ENCODE data around the gene PITPNB.

PITPNB gene

DNA sequence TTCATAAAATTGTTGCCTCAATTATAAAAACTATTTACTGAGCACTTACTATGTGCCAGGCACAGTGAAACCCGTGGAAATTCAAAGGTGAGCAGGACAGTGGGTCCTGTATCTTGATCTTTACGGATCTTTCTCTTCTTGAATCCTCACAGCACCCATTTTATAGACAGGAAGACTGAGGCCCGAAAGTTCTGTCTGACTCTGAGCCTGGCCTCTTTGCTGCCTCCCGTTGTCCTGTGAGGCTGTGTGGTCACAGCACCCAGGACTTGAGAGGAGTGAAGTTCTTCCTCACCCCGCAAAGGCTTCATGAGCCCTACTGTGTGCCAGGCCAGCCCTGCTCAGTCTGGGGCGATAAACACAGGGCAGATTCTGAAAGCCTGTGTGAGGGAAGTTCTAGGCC, 104.1 kb downstream of the PITPNB start:
- TF ChIP-seq, protein P1, sequence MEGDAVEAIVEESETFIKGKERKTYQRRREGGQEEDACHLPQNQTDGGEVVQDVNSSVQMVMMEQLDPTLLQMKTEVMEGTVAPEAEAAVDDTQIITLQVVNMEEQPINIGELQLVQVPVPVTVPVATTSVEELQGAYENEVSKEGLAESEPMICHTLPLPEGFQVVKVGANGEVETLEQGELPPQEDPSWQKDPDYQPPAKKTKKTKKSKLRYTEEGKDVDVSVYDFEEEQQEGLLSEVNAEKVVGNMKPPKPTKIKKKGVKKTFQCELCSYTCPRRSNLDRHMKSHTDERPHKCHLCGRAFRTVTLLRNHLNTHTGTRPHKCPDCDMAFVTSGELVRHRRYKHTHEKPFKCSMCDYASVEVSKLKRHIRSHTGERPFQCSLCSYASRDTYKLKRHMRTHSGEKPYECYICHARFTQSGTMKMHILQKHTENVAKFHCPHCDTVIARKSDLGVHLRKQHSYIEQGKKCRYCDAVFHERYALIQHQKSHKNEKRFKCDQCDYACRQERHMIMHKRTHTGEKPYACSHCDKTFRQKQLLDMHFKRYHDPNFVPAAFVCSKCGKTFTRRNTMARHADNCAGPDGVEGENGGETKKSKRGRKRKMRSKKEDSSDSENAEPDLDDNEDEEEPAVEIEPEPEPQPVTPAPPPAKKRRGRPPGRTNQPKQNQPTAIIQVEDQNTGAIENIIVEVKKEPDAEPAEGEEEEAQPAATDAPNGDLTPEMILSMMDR (IDR thresholded peaks at IDR 0.05; ENCODE audit: low read depth, low read length, poor library complexity, severe bottlenecking), result no peak
- no peak for TF ChIP-seq EZH2phosphoT487 (IDR thresholded peaks at IDR 0.05; ENCODE audit: borderline replicate concordance, low read length)
- Histone ChIP-seq H3K36me3 (ENCODE audit: control insufficient read depth, low read length) (no peaks in the 10 kb centered on the region), H3F3A (ENCODE audit: control insufficient read depth, insufficient read depth) (no peaks in the 10 kb centered on the region), H3K9me3 (ENCODE audit: control insufficient read depth, insufficient read depth, low read length) (no peaks in the 10 kb centered on the region), H3K27ac (ENCODE audit: low read depth, low read length) (no peak overlapping the region), H3K4me1 (ENCODE audit: control insufficient read depth, low read length) (no peaks in the 10 kb centered on the region), H3K9me2 (replicated peaks; ENCODE audit: control insufficient read depth, low read length) (no peaks in the 10 kb centered on the region), H3K4me2 (ENCODE audit: low read length) (no peak overlapping the region), H3K79me2 (ENCODE audit: control insufficient read depth, low read length) (no peaks in the 10 kb centered on the region), H3K4me3 (ENCODE audit: low read length) (no peak overlapping the region), H4K20me1 (ENCODE audit: control insufficient read depth, insufficient read depth, low read depth, low read length) (no peaks in the 10 kb centered on the region), H3K27me3 (ENCODE audit: control insufficient read depth, low read length) (no peaks in the 10 kb centered on the region)

DNA sequence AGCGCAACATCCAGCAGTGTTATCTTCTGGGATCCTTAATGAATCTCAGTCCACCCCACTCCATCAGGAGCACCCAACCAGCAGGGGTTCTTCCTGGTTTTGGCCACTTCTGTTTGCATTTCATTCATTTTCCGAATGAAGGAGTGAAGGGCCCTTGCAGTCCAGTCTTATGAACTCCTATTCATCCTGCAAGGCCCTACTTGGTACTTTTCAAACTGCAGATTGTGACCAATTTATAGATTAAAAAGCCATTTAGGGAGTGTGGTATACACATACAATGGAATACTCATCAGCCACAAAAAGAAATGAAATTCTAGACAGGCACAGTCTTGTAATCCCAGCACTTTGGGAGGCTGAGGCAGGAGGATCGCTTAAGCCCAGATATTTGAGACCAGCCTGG, 107.3 kb downstream of the PITPNB start:
- Histone ChIP-seq H3F3A (ENCODE audit: control insufficient read depth, insufficient read depth) (no peaks in the 10 kb centered on the region), H3K9me3 (ENCODE audit: control insufficient read depth, insufficient read depth, low read length) (no peaks in the 10 kb centered on the region), H3K27ac (ENCODE audit: low read depth, low read length) (no peak overlapping the region), H4K20me1 (ENCODE audit: control insufficient read depth, insufficient read depth, low read depth, low read length) (no peaks in the 10 kb centered on the region), H3K9me2 (replicated peaks; ENCODE audit: control insufficient read depth, low read length) (no peaks in the 10 kb centered on the region), H3K4me1 (ENCODE audit: control insufficient read depth, low read length) (no peaks in the 10 kb centered on the region), H3K4me2 (ENCODE audit: low read length) (no peak overlapping the region), H3K27me3 (ENCODE audit: control insufficient read depth, low read length) (no peaks in the 10 kb centered on the region), H3K79me2 (ENCODE audit: control insufficient read depth, low read length) (no peaks in the 10 kb centered on the region), H3K4me3 (ENCODE audit: low read length) (no peak overlapping the region), H3K36me3 (ENCODE audit: control insufficient read depth, low read length) (no peaks in the 10 kb centered on the region)
- no peak for TF ChIP-seq EZH2phosphoT487 (IDR thresholded peaks at IDR 0.05; ENCODE audit: borderline replicate concordance, low read length)
- TF ChIP-seq, protein P1 (IDR thresholded peaks at IDR 0.05; ENCODE audit: low read depth, low read length, poor library complexity, severe bottlenecking), result no peak

DNA sequence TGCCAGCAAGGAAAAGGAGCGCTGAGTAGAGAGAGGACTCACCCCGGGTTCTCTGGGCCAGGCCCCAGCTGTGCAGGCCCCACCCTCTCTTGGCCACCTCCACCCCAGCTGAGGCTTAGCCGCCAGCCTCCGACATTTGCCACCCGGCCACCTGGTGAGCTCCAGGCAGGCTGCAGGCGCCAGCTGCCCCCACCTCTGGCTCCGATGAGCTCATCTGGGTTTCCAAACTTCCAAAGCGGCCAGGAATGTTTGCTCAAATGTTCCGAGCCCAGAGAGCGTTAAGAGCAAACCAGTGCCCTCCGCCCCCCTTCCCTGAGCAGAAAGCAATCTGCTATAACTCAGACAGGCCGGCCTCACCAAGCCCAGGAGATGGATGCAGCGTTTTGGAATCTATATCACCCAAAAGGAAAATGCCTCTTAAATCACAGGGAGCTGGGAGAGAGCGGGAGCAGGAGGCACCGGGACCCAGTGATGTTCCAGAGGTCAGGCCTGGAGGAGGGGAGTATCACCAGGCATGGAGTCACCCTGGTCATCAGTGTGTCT, 108.4 kb downstream of the PITPNB start:
- no peaks in the 10 kb centered on the region for H3K4me1 ChIP-seq (ENCODE audit: control insufficient read depth, low read length)
- H3K27ac ChIP-seq (ENCODE audit: low read depth, low read length), result no peak overlapping the region
- no peak for TF ChIP-seq EZH2phosphoT487 (IDR thresholded peaks at IDR 0.05; ENCODE audit: borderline replicate concordance, low read length)
- TF ChIP-seq, protein P1 (IDR thresholded peaks at IDR 0.05; ENCODE audit: low read depth, low read length, poor library complexity, severe bottlenecking), result no peak
- H3K9me3 ChIP-seq (ENCODE audit: control insufficient read depth, insufficient read depth, low read length), result no peaks in the 10 kb centered on the region
- no peak overlapping the region for H3K4me3 ChIP-seq (ENCODE audit: low read length)
- H3K79me2 ChIP-seq (ENCODE audit: control insufficient read depth, low read length), result no peaks in the 10 kb centered on the region
- no peaks in the 10 kb centered on the region for H3K27me3 ChIP-seq (ENCODE audit: control insufficient read depth, low read length)
- H3F3A ChIP-seq (ENCODE audit: control insufficient read depth, insufficient read depth), result no peaks in the 10 kb centered on the region
- no peaks in the 10 kb centered on the region for H3K9me2 ChIP-seq (replicated peaks; ENCODE audit: control insufficient read depth, low read length)
- H3K36me3 ChIP-seq (ENCODE audit: control insufficient read depth, low read length), result no peaks in the 10 kb centered on the region
- H3K4me2 ChIP-seq (ENCODE audit: low read length), result no peak overlapping the region
- no peaks in the 10 kb centered on the region for H4K20me1 ChIP-seq (ENCODE audit: control insufficient read depth, insufficient read depth, low read depth, low read length)
